Mammary microvascular endothelial cell (primary cell): Measurements from ENCODE around the gene SUV39H2. TPM values are rescaled to one million over a fixed set of nuclear protein-coding genes. Genes with fewer than 3 reads are reported as not detected.

Experiments used
- total RNA-seq: library from RNA; depleted of rRNA; stranded (reverse); fragments of >200 nt; gene quantifications from 2 replicates; pipeline ENCODE4 v1.2.3, GENCODE V29; 2015

Gene SUV39H2
- 18.3 and 20.8 TPM in 2 replicates for total RNA-seq

GRCh38 chr10:14878266-14879123 is at the start of gene SUV39H2:
Gene SUV39H2, plus strand, starts transcription at chr10:14878866. Its CDS starts 23 bp downstream, at chr10:14878889.

GRCh38 chr10:14837757-14838581 is 40.7 kb upstream of the SUV39H2 start, which contains the start of the genes CDNF, HSPA14 and MSANTD7:
Gene CDNF, minus strand, starts transcription at chr10:14838037. Its CDS starts 91 bp downstream, at chr10:14837946.
Gene HSPA14, plus strand, starts transcription at chr10:14838306. Its CDS starts 97 bp downstream, at chr10:14838403.
Gene MSANTD7, plus strand, starts transcription at chr10:14838306. Its CDS starts 3,979 bp downstream, at chr10:14842285.

Other genes starting within 250 kb of the SUV39H2 start
- 79.3 and 89.9 TPM in 2 replicates for gene FAM107B, start 104.0 kb upstream of the SUV39H2 start, total RNA-seq
- gene CDNF, start 40.8 kb upstream of the SUV39H2 start, total RNA-seq: 0.44 and 1.1 TPM in 2 replicates
- 14.9 and 15.9 TPM in 2 replicates for gene HSPA14, start 40.6 kb upstream of the SUV39H2 start, total RNA-seq
- gene MSANTD7, start 40.6 kb upstream of the SUV39H2 start, total RNA-seq: 9.7 and 10.8 TPM in 2 replicates
- gene DCLRE1C, start 75.2 kb downstream of the SUV39H2 start, total RNA-seq: 5.0 and 6.6 TPM in 2 replicates
- not detected in 2 replicates for gene MEIG1, start 80.5 kb downstream of the SUV39H2 start, total RNA-seq
- 1.5 and 2.5 TPM in 2 replicates for gene OLAH, start 165.1 kb downstream of the SUV39H2 start, total RNA-seq
- 2.1 and 3.3 TPM in 2 replicates for gene ACBD7, start 209.9 kb downstream of the SUV39H2 start, total RNA-seq
- gene RPP38, start 218.5 kb downstream of the SUV39H2 start, total RNA-seq: 5.4 and 6.5 TPM in 2 replicates